Ishikawa (cell line): ENCODE data around the gene TJAP1.

Experiments used
- CEBPB ChIP-seq: IDR thresholded peaks from 2 replicates; pipeline ENCODE4 v1.6.1; 2012
- EGR1 ChIP-seq: IDR thresholded peaks from 2 replicates; pipeline ENCODE4 v1.6.1; 2012
- EP300 ChIP-seq: IDR thresholded peaks from 2 replicates; pipeline ENCODE4 v1.6.1; 2012; ENCODE audit warnings: borderline replicate concordance
- FOXM1 ChIP-seq: IDR thresholded peaks from 2 replicates; pipeline ENCODE4 v1.6.1; 2012; ENCODE audit warnings: low read depth, borderline replicate concordance
- MAX ChIP-seq: IDR thresholded peaks from 2 replicates; pipeline ENCODE4 v1.6.1; 2012
- NFIC ChIP-seq: IDR thresholded peaks from 2 replicates; pipeline ENCODE4 v1.6.1; 2012
- RAD21 ChIP-seq: IDR thresholded peaks from 2 replicates; pipeline ENCODE4 v1.6.1; 2012; ENCODE audit warnings: low read depth
- TAF1 ChIP-seq: IDR thresholded peaks from 2 replicates; pipeline ENCODE4 v1.6.1; 2012; ENCODE audit warnings: low read depth, mild to moderate bottlenecking
- TCF12 ChIP-seq: IDR thresholded peaks from 2 replicates; pipeline ENCODE4 v1.6.1; 2012; ENCODE audit warnings: low read depth
- TEAD4 ChIP-seq: IDR thresholded peaks from 2 replicates; pipeline ENCODE4 v1.6.1; 2012
- YY1 ChIP-seq: IDR thresholded peaks from 2 replicates; pipeline ENCODE4 v1.6.1; 2012; ENCODE audit warnings: low read depth
- ZBTB7A ChIP-seq: IDR thresholded peaks from 2 replicates; pipeline ENCODE4 v1.6.1; 2012; ENCODE audit warnings: low read depth
- TF ChIP-seq, protein P1 (sequence below): IDR thresholded peaks from 2 replicates; pipeline ENCODE4 v1.6.1; 2012

DNA sequence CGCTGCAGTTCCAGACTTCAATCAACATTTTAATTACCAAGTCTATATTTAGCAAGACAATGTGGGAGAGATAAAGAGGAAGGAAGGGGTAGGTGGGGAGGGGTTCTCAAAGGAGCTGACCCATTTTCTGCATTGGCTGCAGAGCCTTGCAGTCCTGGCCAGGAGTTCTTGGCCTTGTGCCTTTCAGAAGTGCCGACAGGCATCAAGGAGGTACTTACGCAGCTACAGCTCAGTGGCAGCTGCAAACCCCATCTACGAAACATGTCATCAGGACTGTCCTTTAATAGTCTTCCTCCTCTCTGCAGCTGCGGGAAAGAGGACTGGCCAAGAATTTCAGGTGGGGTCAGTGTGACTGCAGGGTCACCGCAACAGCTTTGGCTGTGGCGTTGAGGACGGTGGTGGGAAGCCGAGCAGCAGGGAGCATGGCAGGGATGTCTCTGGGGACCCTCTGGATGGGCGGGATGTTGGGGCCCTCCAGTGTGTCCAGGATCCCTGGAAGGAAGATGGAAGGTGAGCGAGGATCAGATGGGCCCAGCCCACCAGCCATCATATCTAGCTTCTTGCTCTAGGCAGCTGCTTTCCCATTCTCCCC, 34.5 kb downstream of the TJAP1 start:
- TF ChIP-seq EP300 (no peak), MAX (no peak), TEAD4 (no peak), FOXM1 (no peak), ZBTB7A (no peak), TCF12 (no peak), CEBPB (no peak), YY1 (no peak), RAD21 (no peak), TAF1 (no peak), NFIC (no peak), EGR1 (no peak)
- TF ChIP-seq, protein P1, sequence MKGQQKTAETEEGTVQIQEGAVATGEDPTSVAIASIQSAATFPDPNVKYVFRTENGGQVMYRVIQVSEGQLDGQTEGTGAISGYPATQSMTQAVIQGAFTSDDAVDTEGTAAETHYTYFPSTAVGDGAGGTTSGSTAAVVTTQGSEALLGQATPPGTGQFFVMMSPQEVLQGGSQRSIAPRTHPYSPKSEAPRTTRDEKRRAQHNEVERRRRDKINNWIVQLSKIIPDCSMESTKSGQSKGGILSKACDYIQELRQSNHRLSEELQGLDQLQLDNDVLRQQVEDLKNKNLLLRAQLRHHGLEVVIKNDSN, result no peak
